Rectal smooth muscle tissue (tissue), 1 donor: ENCODE data around the gene ARSI.
A peak's percentile ranks its signal among the peaks of the same experiment; 100 is the strongest.

Source experiments
- H3K27ac ChIP-seq: one replicate; pipeline ENCODE4 v1.7.0; 2013; ENCODE audit warnings: low read depth, low read length, inconsistent platforms
- H3K27me3 ChIP-seq: one replicate; pipeline ENCODE4 v1.7.0; 2013; ENCODE audit warnings: low read length; ENCODE audit not compliant: control insufficient read depth, insufficient read depth
- H3K36me3 ChIP-seq: one replicate; pipeline ENCODE4 v1.7.0; 2013; ENCODE audit warnings: low read length; ENCODE audit not compliant: control insufficient read depth, insufficient read depth
- H3K4me1 ChIP-seq: one replicate; pipeline ENCODE4 v1.7.0; 2013; ENCODE audit warnings: low read length; ENCODE audit not compliant: control insufficient read depth, insufficient read depth
- H3K4me3 ChIP-seq: one replicate; pipeline ENCODE4 v1.7.0; 2013; ENCODE audit warnings: low read length
- H3K9ac ChIP-seq: one replicate; pipeline ENCODE4 v1.7.0; 2013; ENCODE audit warnings: low read length

The ARSI gene

DNA sequence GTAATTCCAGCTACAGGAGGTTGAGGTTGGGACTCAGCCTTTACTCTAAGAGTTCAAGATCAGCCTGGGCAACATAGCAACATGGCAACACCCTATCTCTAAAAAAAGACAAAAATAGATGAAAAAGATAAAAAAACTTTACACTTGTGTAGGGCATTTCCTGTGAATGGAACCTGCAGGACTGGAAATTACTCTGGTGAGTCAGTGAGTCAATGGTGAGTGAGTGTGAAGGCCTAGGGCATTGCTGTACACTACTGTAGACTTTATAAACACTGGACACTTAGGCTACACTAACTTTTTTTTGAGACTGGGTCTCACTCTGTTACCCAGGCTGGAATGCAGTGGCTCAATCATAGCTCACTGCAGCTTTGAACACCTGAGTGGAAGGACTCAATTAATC lies 19.5 kb upstream of the ARSI start:
- H3K4me1 ChIP-seq = peaks cover 3% of the 10 kb centered on the region
- H3K36me3 ChIP-seq = no peaks in the 10 kb centered on the region
- no peak overlapping the region for H3K27ac ChIP-seq

DNA sequence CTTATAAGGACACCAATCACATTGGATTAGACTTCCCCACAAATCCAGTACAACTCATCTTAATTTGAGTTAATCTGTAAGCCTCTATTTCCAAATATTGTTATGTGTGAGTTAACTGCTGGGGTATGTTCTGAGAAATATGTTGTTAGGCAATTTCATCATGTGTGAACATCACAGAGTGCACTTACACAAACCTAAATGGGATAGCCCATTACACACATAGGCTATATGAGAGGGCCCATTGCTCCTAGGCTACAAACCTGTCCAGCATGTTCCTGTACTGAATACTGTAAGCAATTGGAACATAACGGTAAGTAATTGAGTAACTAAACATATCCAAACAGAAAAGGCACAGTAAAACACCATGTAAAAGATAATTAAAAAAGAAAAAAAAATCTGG lies 19.1 kb upstream of the ARSI start:
- no peak overlapping the region for H3K27ac ChIP-seq

More for the DNA sequence above, 19.5 kb upstream of the ARSI start:
- Histone ChIP-seq H3K4me3 (no peak overlapping the region), H3K27me3 (peaks cover 3% of the 10 kb centered on the region), H3K9ac (no peak overlapping the region)

DNA sequence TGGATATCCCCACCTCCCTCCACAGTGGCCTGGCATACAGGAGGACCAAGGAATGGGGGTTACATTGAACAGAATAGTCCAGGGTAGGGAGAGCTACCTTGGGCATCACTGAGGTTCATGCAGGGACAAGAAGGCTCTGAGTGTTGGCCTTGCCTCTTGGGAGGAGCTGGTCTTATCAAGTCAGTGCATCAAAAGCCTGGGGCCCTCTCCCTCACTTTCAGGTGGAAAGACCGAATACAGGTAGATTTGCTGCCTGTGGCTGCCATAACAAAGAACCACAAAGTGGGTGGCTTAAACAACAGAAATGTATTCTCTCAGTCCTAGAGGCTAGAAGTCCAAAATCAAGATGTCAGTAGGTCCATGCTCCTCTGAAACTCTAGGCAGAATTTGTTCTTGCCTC lies 18.5 kb upstream of the ARSI start:
- Histone ChIP-seq H3K4me1 (peaks cover 3% of the 10 kb centered on the region), H3K27me3 (peaks cover 3% of the 10 kb centered on the region), H3K9ac (no peak overlapping the region)

More for the DNA sequence above, 19.1 kb upstream of the ARSI start:
- H3K9ac ChIP-seq = no peak overlapping the region
- H3K4me3 ChIP-seq = no peak overlapping the region
- peaks cover 3% of the 10 kb centered on the region for H3K4me1 ChIP-seq
- H3K27me3 ChIP-seq = peaks cover 3% of the 10 kb centered on the region
- no peaks in the 10 kb centered on the region for H3K36me3 ChIP-seq

DNA sequence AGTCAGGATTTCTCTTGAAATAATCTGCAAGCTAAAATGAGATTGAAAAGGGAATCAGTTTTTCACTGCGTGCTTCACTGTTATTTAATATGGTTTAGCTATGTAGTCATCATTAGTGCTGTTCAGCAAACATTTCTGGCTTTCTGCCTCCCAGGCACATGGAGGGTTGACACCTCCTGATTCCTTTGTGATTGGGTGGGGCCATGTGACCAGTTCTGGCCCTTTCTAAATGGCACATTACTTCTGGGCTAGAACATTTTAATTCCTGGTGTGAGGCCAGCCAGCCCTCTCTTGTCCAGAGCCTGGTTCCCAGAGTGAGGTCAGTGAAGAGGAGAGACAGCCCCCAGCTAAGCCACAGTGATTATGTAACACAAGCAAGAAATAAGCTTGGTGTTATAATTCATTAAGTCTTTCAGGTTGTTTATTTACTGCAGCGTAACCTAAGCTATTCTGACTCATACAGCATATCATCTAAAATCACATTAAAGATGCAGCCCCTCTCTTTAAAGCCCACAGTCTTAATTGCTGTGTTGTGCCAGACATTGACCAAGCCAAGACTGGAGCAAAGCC lies 17.4 kb upstream of the ARSI start:
- peak overlapping the region; percentile 2 for H3K27ac ChIP-seq
- peaks cover 3% of the 10 kb centered on the region for H3K4me1 ChIP-seq
- no peak overlapping the region for H3K4me3 ChIP-seq
- H3K36me3 ChIP-seq = no peaks in the 10 kb centered on the region
- H3K27me3 ChIP-seq = no peaks in the 10 kb centered on the region
- H3K9ac ChIP-seq = no peak overlapping the region

More for the DNA sequence above, 18.5 kb upstream of the ARSI start:
- Histone ChIP-seq H3K27ac (no peak overlapping the region), H3K36me3 (no peaks in the 10 kb centered on the region), H3K4me3 (no peak overlapping the region)

- no peaks in the 10 kb centered on the region for H3K27me3 ChIP-seq
- H3K4me1 ChIP-seq = peaks cover 3% of the 10 kb centered on the region
- no peak overlapping the region for H3K27ac ChIP-seq
- no peaks in the 10 kb centered on the region for H3K36me3 ChIP-seq
- H3K4me3 ChIP-seq = no peak overlapping the region
- H3K9ac ChIP-seq = no peak overlapping the region
Observed at GRCh38 chr5:150319484-150319790, 16.7 kb upstream of the ARSI start.

- H3K4me3 ChIP-seq = no peak overlapping the region
- H3K9ac ChIP-seq = no peak overlapping the region
- H3K27ac ChIP-seq = no peak overlapping the region
- no peaks in the 10 kb centered on the region for H3K27me3 ChIP-seq
- H3K4me1 ChIP-seq = peaks cover 3% of the 10 kb centered on the region
- H3K36me3 ChIP-seq = no peaks in the 10 kb centered on the region
Observed at GRCh38 chr5:150318613-150319483, 16.1 kb upstream of the ARSI start.

- Histone ChIP-seq H3K27ac (no peak overlapping the region), H3K4me3 (no peak overlapping the region), H3K4me1 (peaks cover 3% of the 10 kb centered on the region), H3K27me3 (no peaks in the 10 kb centered on the region), H3K9ac (no peak overlapping the region), H3K36me3 (no peaks in the 10 kb centered on the region)
Observed at GRCh38 chr5:150317048-150318003, 14.6 kb upstream of the ARSI start.

- Histone ChIP-seq H3K4me1 (peaks cover 3% of the 10 kb centered on the region), H3K9ac (no peak overlapping the region), H3K27ac (no peak overlapping the region), H3K4me3 (no peak overlapping the region), H3K36me3 (no peaks in the 10 kb centered on the region), H3K27me3 (no peaks in the 10 kb centered on the region)
Observed at GRCh38 chr5:150316320-150316719, 13.6 kb upstream of the ARSI start.

- no peaks in the 10 kb centered on the region for H3K27me3 ChIP-seq
Observed at GRCh38 chr5:150315245-150315644, 12.5 kb upstream of the ARSI start.

GRCh38 chr5:150313921-150314716 lies 11.4 kb upstream of the ARSI start:
- Histone ChIP-seq H3K4me3 (no peak overlapping the region), H3K4me1 (no peaks in the 10 kb centered on the region), H3K9ac (no peak overlapping the region), H3K36me3 (no peaks in the 10 kb centered on the region), H3K27ac (no peak overlapping the region), H3K27me3 (no peaks in the 10 kb centered on the region)

More at GRCh38 chr5:150315245-150315644, 12.5 kb upstream of the ARSI start:
- no peaks in the 10 kb centered on the region for H3K4me1 ChIP-seq
- H3K9ac ChIP-seq = no peak overlapping the region
- no peaks in the 10 kb centered on the region for H3K36me3 ChIP-seq
- no peak overlapping the region for H3K27ac ChIP-seq
- no peak overlapping the region for H3K4me3 ChIP-seq

DNA sequence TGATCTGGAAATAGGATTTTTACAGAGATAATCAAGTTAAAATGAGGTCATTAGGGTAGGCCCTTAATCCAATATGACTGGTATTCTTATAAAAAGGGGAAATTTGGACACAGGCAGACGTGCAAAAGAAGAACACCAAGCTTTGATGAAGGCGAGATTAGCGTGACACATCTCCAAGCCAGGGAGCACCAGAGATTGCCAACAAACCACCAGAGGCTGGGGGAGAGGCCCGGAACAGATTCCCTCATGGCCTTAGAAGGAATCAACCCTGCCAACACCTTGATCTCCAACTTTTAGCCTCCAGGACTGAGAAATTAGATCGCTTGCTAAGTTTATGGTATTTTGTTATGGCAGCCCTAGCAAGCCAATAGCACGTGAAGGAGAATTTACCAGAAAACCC lies 10.8 kb upstream of the ARSI start:
- Histone ChIP-seq H3K27ac (no peak overlapping the region), H3K4me1 (no peaks in the 10 kb centered on the region), H3K27me3 (no peaks in the 10 kb centered on the region), H3K9ac (no peak overlapping the region), H3K4me3 (no peak overlapping the region), H3K36me3 (no peaks in the 10 kb centered on the region)

DNA sequence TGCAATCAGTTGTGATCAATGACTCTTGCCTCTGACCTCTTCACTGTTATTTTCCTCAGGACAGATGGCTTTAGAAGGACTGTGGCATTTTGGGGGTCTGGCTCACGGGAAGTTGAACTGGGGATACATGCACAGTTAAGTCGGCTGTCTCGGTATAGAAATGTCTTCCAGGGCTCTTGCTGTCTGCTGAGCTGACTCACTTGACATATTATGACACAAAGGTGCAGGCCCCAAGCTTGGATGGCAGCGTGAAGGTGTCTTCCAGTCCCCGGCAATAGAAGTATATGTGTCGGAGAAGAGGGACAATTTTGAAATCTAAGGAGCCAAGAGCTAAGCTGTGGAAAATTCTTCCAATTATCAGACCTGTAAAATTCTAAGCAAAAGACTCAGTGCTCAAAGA lies 9.8 kb upstream of the ARSI start:
- Histone ChIP-seq H3K27ac (no peak overlapping the region), H3K9ac (no peak overlapping the region), H3K4me3 (no peak overlapping the region), H3K27me3 (no peaks in the 10 kb centered on the region), H3K36me3 (no peaks in the 10 kb centered on the region), H3K4me1 (no peaks in the 10 kb centered on the region)
